IgD-negative memory B cell (primary cell): ENCODE data around the gene JAK3. TPM values are rescaled to one million over a fixed set of nuclear protein-coding genes. Genes with fewer than 3 reads are reported as not detected.

Source experiments
- polyA plus RNA-seq: library from polyadenylated mRNA; unstranded; fragments of 300-500 nt; fragmentation: Illumina TruSeq; gene quantifications from one replicate; pipeline ENCODE4 v1.2.3, GENCODE V29; 2021

JAK3 gene
- polyA plus RNA-seq, 1 donor from 2014 or later = 56.3 TPM

Other genes starting within 250 kb of the JAK3 start
- not detected for gene UNC13A, start 159.6 kb downstream of the JAK3 start, polyA plus RNA-seq
- 50.3 TPM for gene MAP1S, start 128.5 kb downstream of the JAK3 start, polyA plus RNA-seq
- gene FCHO1, start 96.5 kb downstream of the JAK3 start, polyA plus RNA-seq = 42.4 TPM
- not detected for gene B3GNT3, start 52.8 kb downstream of the JAK3 start, polyA plus RNA-seq
- gene INSL3, start 26.5 kb downstream of the JAK3 start, polyA plus RNA-seq = 1.7 TPM
- 5,234 TPM for gene RPL18A, start 11.9 kb upstream of the JAK3 start, polyA plus RNA-seq
- gene SLC5A5, start 24.0 kb upstream of the JAK3 start, polyA plus RNA-seq = not detected
- gene CCDC124, start 85.0 kb upstream of the JAK3 start, polyA plus RNA-seq = 63.7 TPM
- not detected for gene KCNN1, start 119.1 kb upstream of the JAK3 start, polyA plus RNA-seq
- 42.4 TPM for gene ARRDC2, start 160.2 kb upstream of the JAK3 start, polyA plus RNA-seq
- gene IL12RB1, start 239.0 kb upstream of the JAK3 start, polyA plus RNA-seq = 9.8 TPM
- 20.3 TPM for gene MAST3, start 249.8 kb upstream of the JAK3 start, polyA plus RNA-seq